Measurements from ENCODE around the gene SGCD. TPM values are rescaled to one million over a fixed set of nuclear protein-coding genes. Genes with fewer than 3 reads are reported as not detected.

SGCD gene
- polyA plus RNA-seq, 1 experiment = 17.0 TPM

GRCh38 chr5:156528673-156529072 lies 201.7 kb downstream of the SGCD start:
- no peak for DNase-seq (ENCODE audit: low read depth)
- TF ChIP-seq CTCF (IDR thresholded peaks at IDR 0.05; ENCODE audit: insufficient read depth, low read depth, low read length) = no peak
- no peak overlapping the region for H3K4me3 ChIP-seq (ENCODE audit: low read depth, low read length)
- ChIA-PET POLR2A (no interaction called here), CTCF (no interaction called here)
- no peaks in the 10 kb centered on the region for H3K27me3 ChIP-seq (ENCODE audit: control insufficient read depth, insufficient read depth, low read length)
- H3K36me3 ChIP-seq (ENCODE audit: control insufficient read depth, insufficient read depth, low read length) = no peaks in the 10 kb centered on the region

- POLR2A ChIA-PET = no interaction called here
- DNase-seq (ENCODE audit: low read depth) = no peak
- H3K36me3 ChIP-seq (ENCODE audit: control insufficient read depth, insufficient read depth, low read length) = no peaks in the 10 kb centered on the region
- H3K4me3 ChIP-seq (ENCODE audit: low read depth, low read length) = no peak overlapping the region
- TF ChIP-seq CTCF (IDR thresholded peaks at IDR 0.05; ENCODE audit: insufficient read depth, low read depth, low read length) = no peak
- H3K27me3 ChIP-seq (ENCODE audit: control insufficient read depth, insufficient read depth, low read length) = no peaks in the 10 kb centered on the region
- CTCF ChIA-PET = interaction anchor here (1.2 kb wide), 1 partner anchor 10 kb away, joined by 4 read pairs; no protein-coding TSS in a partner anchor
Measured at GRCh38 chr5:156529892-156530291, 202.9 kb downstream of the SGCD start.

DNA sequence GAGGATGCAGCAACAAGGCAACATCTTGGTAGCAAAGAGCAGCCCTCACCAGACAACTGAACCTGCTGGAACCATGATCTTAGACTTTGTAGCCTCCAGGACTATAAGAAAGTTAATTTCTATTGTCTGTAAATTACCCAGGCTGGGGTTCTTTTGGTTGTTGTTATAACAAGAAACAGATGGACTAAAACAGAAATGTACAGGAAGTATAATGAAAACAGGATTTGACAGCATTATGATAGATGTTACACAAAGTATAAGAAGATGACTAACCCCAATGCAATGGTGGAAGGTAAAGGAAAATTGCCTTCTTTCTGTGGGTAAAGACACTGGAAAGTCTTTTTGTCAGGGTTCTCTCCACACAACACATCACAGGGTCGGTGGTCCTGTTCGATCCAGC lies 204.2 kb downstream of the SGCD start:
- POLR2A ChIA-PET = no interaction called here
- H3K27me3 ChIP-seq (ENCODE audit: control insufficient read depth, insufficient read depth, low read length) = no peaks in the 10 kb centered on the region
- CTCF ChIA-PET = no interaction called here
- TF ChIP-seq CTCF (IDR thresholded peaks at IDR 0.05; ENCODE audit: insufficient read depth, low read depth, low read length) = no peak
- H3K36me3 ChIP-seq (ENCODE audit: control insufficient read depth, insufficient read depth, low read length) = no peaks in the 10 kb centered on the region
- H3K4me3 ChIP-seq (ENCODE audit: low read depth, low read length) = no peak overlapping the region
- no peak for DNase-seq (ENCODE audit: low read depth)

DNA sequence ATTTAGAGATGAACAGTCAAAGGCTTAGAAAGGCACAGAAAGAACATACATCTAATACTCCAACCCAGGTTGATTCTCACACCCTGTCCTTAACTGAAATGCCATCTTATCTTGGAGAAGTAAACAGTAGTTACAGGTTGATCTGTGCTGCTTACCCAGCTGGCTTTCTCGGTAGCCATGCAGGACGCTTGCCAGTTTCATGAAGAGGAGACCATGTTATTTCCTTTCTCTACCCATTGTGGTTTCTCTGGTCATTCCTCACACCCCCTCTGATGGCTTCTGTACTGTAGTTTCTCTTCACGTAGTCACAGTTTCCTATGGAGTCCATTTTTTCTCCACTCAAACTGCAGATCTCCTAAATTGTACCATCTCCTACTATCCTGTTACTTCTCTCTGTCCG lies 206.0 kb downstream of the SGCD start:
- TF ChIP-seq CTCF (IDR thresholded peaks at IDR 0.05; ENCODE audit: insufficient read depth, low read depth, low read length) = no peak
- no peak overlapping the region for H3K4me3 ChIP-seq (ENCODE audit: low read depth, low read length)
- DNase-seq (ENCODE audit: low read depth) = no peak
- CTCF ChIA-PET = no interaction called here
- POLR2A ChIA-PET = no interaction called here
- H3K27me3 ChIP-seq (ENCODE audit: control insufficient read depth, insufficient read depth, low read length) = no peaks in the 10 kb centered on the region
- no peaks in the 10 kb centered on the region for H3K36me3 ChIP-seq (ENCODE audit: control insufficient read depth, insufficient read depth, low read length)

- TF ChIP-seq CTCF (IDR thresholded peaks at IDR 0.05; ENCODE audit: insufficient read depth, low read depth, low read length) = no peak
- H3K4me3 ChIP-seq (ENCODE audit: low read depth, low read length) = no peak overlapping the region
- no peaks in the 10 kb centered on the region for H3K27me3 ChIP-seq (ENCODE audit: control insufficient read depth, insufficient read depth, low read length)
- CTCF ChIA-PET = no interaction called here
- no peaks in the 10 kb centered on the region for H3K36me3 ChIP-seq (ENCODE audit: control insufficient read depth, insufficient read depth, low read length)
- no peak for DNase-seq (ENCODE audit: low read depth)
- POLR2A ChIA-PET = no interaction called here
Measured at GRCh38 chr5:156534085-156534484, 207.1 kb downstream of the SGCD start.

Measured in BJ (cell line).